Muscle of leg (tissue), 11 donors: ENCODE measurements around the gene ESM1. TPM values are rescaled to one million over a fixed set of nuclear protein-coding genes. Genes with fewer than 3 reads are reported as not detected.

Experiments
- DNase-seq: peaks from one replicate; pipeline ENCODE4 v3.0.0; 2013
- H3K27ac ChIP-seq: one replicate; pipeline ENCODE4 v1.5.1; 2013; ENCODE audit warnings: mild to moderate bottlenecking, low read length, control low read depth
- H3K27me3 ChIP-seq: one replicate; pipeline ENCODE4 v1.6.1; 2013; ENCODE audit warnings: low read length; ENCODE audit not compliant: control insufficient read depth, insufficient read depth
- H3K36me3 ChIP-seq: one replicate; pipeline ENCODE4 v1.6.1; 2013; ENCODE audit warnings: low read length; ENCODE audit not compliant: control insufficient read depth, insufficient read depth
- H3K4me1 ChIP-seq: one replicate; pipeline ENCODE4 v1.6.1; 2013; ENCODE audit warnings: low read length; ENCODE audit not compliant: control insufficient read depth, insufficient read depth
- H3K4me3 ChIP-seq: one replicate; pipeline ENCODE4 v1.5.1; 2013; ENCODE audit warnings: low read length, control low read depth
- H3K9me3 ChIP-seq: replicated peaks from 2 replicates; pipeline ENCODE4 v1.6.1; 2013; ENCODE audit warnings: low read depth, low read length; ENCODE audit not compliant: control insufficient read depth
- WGBS: methylation state at CpG from one replicate; pipeline ENCODE4 v1.1.5; 2013; ENCODE audit warnings: missing lambda C conversion rate; ENCODE audit not compliant: insufficient coverage; 5-methylcytosine and 5-hydroxymethylcytosine counted together
- polyA plus RNA-seq, 8 donors: library from polyadenylated mRNA; unstranded; fragments of 120-200 nt; gene quantifications; one replicate each; pipeline versions ENCODE4 v1.2.1 to v1.2.3, GENCODE V29; 2013; ENCODE audit warnings: inconsistent platforms in 1 of 8, low replicate concordance in 1 of 8; ENCODE audit not compliant: insufficient read length in 8 of 8, insufficient read depth in 1 of 8
- total RNA-seq: library from RNA; stranded (reverse); fragments of 120-200 nt; gene quantifications from one replicate; pipeline ENCODE4 v1.2.4, GENCODE V29; 2013

ESM1 gene
- total and polyA plus RNA-seq, 9 donors = 2.7 to 5.8 (median 3.6) TPM

- Histone ChIP-seq H3K36me3 (no peaks in the 10 kb centered on the region), H3K4me3 (no peak overlapping the region), H3K4me1 (no peaks in the 10 kb centered on the region), H3K27me3 (no peaks in the 10 kb centered on the region), H3K9me3 (no peaks in the 10 kb centered on the region), H3K27ac (no peak overlapping the region)
- no peak for DNase-seq
These were observed 28.5 kb downstream of the ESM1 start for GRCh38 chr5:54956922-54957321.

GRCh38 chr5:54947187-54947586 is 38.2 kb downstream of the ESM1 start:
- no peaks in the 10 kb centered on the region for H3K27me3 ChIP-seq
- H3K36me3 ChIP-seq = no peaks in the 10 kb centered on the region
- H3K4me1 ChIP-seq = no peaks in the 10 kb centered on the region
- H3K27ac ChIP-seq = no peak overlapping the region
- H3K9me3 ChIP-seq = no peaks in the 10 kb centered on the region
- no peak for DNase-seq
- WGBS = no CpG with 5 or more reads among the region's 1 CpG
- no peak overlapping the region for H3K4me3 ChIP-seq

GRCh38 chr5:54946306-54946819 is 39.0 kb downstream of the ESM1 start:
- WGBS = 13% methylated on average over 1 of the region's 3 CpGs
- no peaks in the 10 kb centered on the region for H3K9me3 ChIP-seq
- no peak overlapping the region for H3K4me3 ChIP-seq
- no peaks in the 10 kb centered on the region for H3K4me1 ChIP-seq
- no peaks in the 10 kb centered on the region for H3K36me3 ChIP-seq
- no peak overlapping the region for H3K27ac ChIP-seq
- DNase-seq = no peak
- no peaks in the 10 kb centered on the region for H3K27me3 ChIP-seq

- Histone ChIP-seq H3K27me3 (no peaks in the 10 kb centered on the region), H3K27ac (no peak overlapping the region), H3K36me3 (no peaks in the 10 kb centered on the region), H3K4me1 (no peaks in the 10 kb centered on the region), H3K9me3 (no peaks in the 10 kb centered on the region), H3K4me3 (no peak overlapping the region)
- 79% methylated on average over 3 of the region's 7 CpGs for WGBS
- peak; percentile 41 for DNase-seq
These were observed 41.0 kb downstream of the ESM1 start for GRCh38 chr5:54944364-54944763.

- WGBS = 50% methylated on average over 1 of the region's 9 CpGs
- H3K36me3 ChIP-seq = no peaks in the 10 kb centered on the region
- no peaks in the 10 kb centered on the region for H3K4me1 ChIP-seq
- DNase-seq = no peak
- no peak overlapping the region for H3K4me3 ChIP-seq
- no peaks in the 10 kb centered on the region for H3K9me3 ChIP-seq
- H3K27me3 ChIP-seq = no peaks in the 10 kb centered on the region
- no peak overlapping the region for H3K27ac ChIP-seq
These were observed 43.2 kb downstream of the ESM1 start for GRCh38 chr5:54942064-54942778.

- no peaks in the 10 kb centered on the region for H3K9me3 ChIP-seq
- no peak for DNase-seq
- H3K27ac ChIP-seq = no peak overlapping the region
- peaks cover 3% of the 10 kb centered on the region for H3K27me3 ChIP-seq
- WGBS = no CpG with 5 or more reads among the region's 5 CpGs
- no peak overlapping the region for H3K4me3 ChIP-seq
- no peaks in the 10 kb centered on the region for H3K4me1 ChIP-seq
- H3K36me3 ChIP-seq = no peaks in the 10 kb centered on the region
These were observed 49.2 kb downstream of the ESM1 start for GRCh38 chr5:54936201-54936600.

GRCh38 chr5:54932789-54933188 is 52.6 kb downstream of the ESM1 start:
- no peaks in the 10 kb centered on the region for H3K4me1 ChIP-seq
- H3K36me3 ChIP-seq = no peaks in the 10 kb centered on the region
- H3K27me3 ChIP-seq = peaks cover 3% of the 10 kb centered on the region
- 100% methylated on average over 1 of the region's 6 CpGs for WGBS
- no peak overlapping the region for H3K27ac ChIP-seq
- no peak overlapping the region for H3K4me3 ChIP-seq
- no peak for DNase-seq
- no peaks in the 10 kb centered on the region for H3K9me3 ChIP-seq

GRCh38 chr5:54930736-54931135 is 54.7 kb downstream of the ESM1 start:
- H3K4me1 ChIP-seq = no peaks in the 10 kb centered on the region
- no peak overlapping the region for H3K27ac ChIP-seq
- peaks cover 3% of the 10 kb centered on the region for H3K27me3 ChIP-seq
- H3K4me3 ChIP-seq = no peak overlapping the region
- no peaks in the 10 kb centered on the region for H3K9me3 ChIP-seq
- no peak for DNase-seq
- H3K36me3 ChIP-seq = no peaks in the 10 kb centered on the region
- no CpG with 5 or more reads among the region's 2 CpGs for WGBS

Other genes with a start within 250 kb of the ESM1 start
- 0.09 TPM for gene GZMK, start 38.7 kb upstream of the ESM1 start, total RNA-seq
- gene GZMK, start 38.7 kb upstream of the ESM1 start, polyA plus RNA-seq = under 1 TPM in 4 of 8 donors, not detected in 4; 0.13 to 0.46 (median 0.19) TPM
- gene GZMA, start 117.1 kb upstream of the ESM1 start, total RNA-seq = 0.75 TPM
- 1 to 10 TPM in 3 of 8 donors, under 1 TPM in 4, not detected in 1; 0.25 to 2.1 (median 0.94) TPM for gene GZMA, start 117.1 kb upstream of the ESM1 start, polyA plus RNA-seq
- gene GPX8, start 174.6 kb upstream of the ESM1 start, total RNA-seq = 78.1 TPM
- gene GPX8, start 174.6 kb upstream of the ESM1 start, polyA plus RNA-seq = 100 to 1,000 TPM in 2 of 8 donors, 10 to 100 TPM in 6; 50.4 to 105 (median 62.7) TPM
- not detected for gene CDC20B, start 187.6 kb upstream of the ESM1 start, total RNA-seq
- under 1 TPM in 4 of 8 donors, not detected in 4; 0.08 to 0.78 (median 0.11) TPM for gene CDC20B, start 187.6 kb upstream of the ESM1 start, polyA plus RNA-seq
- gene MCIDAS, start 241.7 kb upstream of the ESM1 start, total RNA-seq = not detected
- gene MCIDAS, start 241.7 kb upstream of the ESM1 start, polyA plus RNA-seq = under 1 TPM in 1 of 8 donors, not detected in 7; 0.18 TPM
- gene CCNO, start 248.0 kb upstream of the ESM1 start, total RNA-seq = 0.04 TPM
- gene CCNO, start 248.0 kb upstream of the ESM1 start, polyA plus RNA-seq = under 1 TPM; 0.12 to 0.79 (median 0.29) TPM